HepG2 (cell line): Measurements from ENCODE around the gene SYS1. TPM values are rescaled to one million over a fixed set of nuclear protein-coding genes. Genes with fewer than 3 reads are reported as not detected.
A peak's percentile ranks its signal among the peaks of the same experiment; 100 is the strongest.

ENCODE experiments used
- AFF4 ChIP-seq: sonication (generic); formaldehyde crosslinking; IDR thresholded peaks from 2 replicates; pipeline ENCODE4 v1.4.0; 2020; ENCODE audit warnings: missing genetic modification reagents
- EEA1 ChIP-seq: sonication (generic); formaldehyde crosslinking; IDR thresholded peaks from 2 replicates; pipeline ENCODE4 v1.5.1; 2020; ENCODE audit warnings: mild to moderate bottlenecking, missing genetic modification reagents, borderline replicate concordance
- HNRNPL ChIP-seq: fragments of 200-400 bp; formaldehyde crosslinking; IDR thresholded peaks from 2 replicates; pipeline ENCODE4 v1.6.1; 2017; ENCODE audit warnings: mild to moderate bottlenecking, low read depth, low read length
- KIAA2018 ChIP-seq: sonication (generic); formaldehyde crosslinking; IDR thresholded peaks from 2 replicates; pipeline ENCODE4 v1.5.0; 2020; ENCODE audit warnings: mild to moderate bottlenecking, missing genetic modification reagents, borderline replicate concordance
- NFKBIZ ChIP-seq: IDR thresholded peaks from 2 replicates; pipeline ENCODE4 v1.6.1; 2018; ENCODE audit warnings: missing genetic modification reagents, missing compliant biosample characterization
- POLR2A ChIP-seq, 2 experiments: IDR thresholded peaks; 2 replicates each; pipeline ENCODE4 v1.6.1; 2011; ENCODE audit warnings: low read depth in 2 of 2, low read length in 2 of 2, mild to moderate bottlenecking in 1 of 2, moderate library complexity in 1 of 2; ENCODE audit not compliant: insufficient read depth in 1 of 2
- SAP130 ChIP-seq: IDR thresholded peaks from 2 replicates; pipeline ENCODE4 v1.6.1; 2016; ENCODE audit warnings: low read depth
- SPEN ChIP-seq: sonication (generic); formaldehyde crosslinking; IDR thresholded peaks from 2 replicates; pipeline ENCODE4 v1.5.1; 2020; ENCODE audit warnings: low read depth, mild to moderate bottlenecking, missing genetic modification reagents
- YEATS2 ChIP-seq: sonication (generic); formaldehyde crosslinking; IDR thresholded peaks from 2 replicates; pipeline ENCODE4 v1.4.0; 2020; ENCODE audit warnings: missing genetic modification reagents, borderline replicate concordance
- ZNF280D ChIP-seq: sonication (generic); formaldehyde crosslinking; IDR thresholded peaks from 2 replicates; pipeline ENCODE4 v1.5.1; 2020; ENCODE audit warnings: mild to moderate bottlenecking, missing genetic modification reagents
- ZNF546 ChIP-seq: sonication (generic); formaldehyde crosslinking; conservative IDR thresholded peaks from 2 replicates; pipeline ENCODE4 v1.8.1; 2023; ENCODE audit warnings: mild to moderate bottlenecking, missing genetic modification reagents
- ZSCAN31 ChIP-seq: sonication (generic); formaldehyde crosslinking; IDR thresholded peaks from 2 replicates; pipeline ENCODE4 v1.5.0; 2020; ENCODE audit warnings: low read depth, mild to moderate bottlenecking, missing genetic modification reagents
- ZZZ3 ChIP-seq: sonication (generic); formaldehyde crosslinking; IDR thresholded peaks from 2 replicates; pipeline ENCODE4 v1.4.0; 2020; ENCODE audit warnings: missing genetic modification reagents, mild to moderate bottlenecking, borderline replicate concordance
- polyA plus RNA-seq, 8 experiments: library from polyadenylated mRNA; depleted of rRNA in 3 of 8; stranded (reverse) in 7 of 8; unstranded in 1 of 8; fragments of >200 nt; fragmentation: Illumina TruSeq in 4 of 8; extraction: Trizol in 4 of 8; gene quantifications; 2 replicates each; pipeline versions ENCODE4 v1.2.1 to v1.2.3, GENCODE V29; 2011 to 2016; ENCODE audit warnings: low read depth in 4 of 8, missing spikeins in 1 of 8, mixed read lengths in 1 of 8; ENCODE audit not compliant: insufficient read depth in 1 of 8
- total RNA-seq, 5 experiments: library from RNA; depleted of rRNA; stranded (reverse); fragments of >200 nt; fragmentation: Illumina TruSeq; extraction: Trizol; gene quantifications; 2 replicates each; pipeline ENCODE4 v1.2.3, GENCODE V29; 2016; ENCODE audit warnings: low read depth in 1 of 5

SYS1 gene
- total and polyA plus RNA-seq, 2 of the 13 experiments (the other 11 are each of a cell fraction or from before 2014, with no cell fraction given), result 38.3 to 65.6 TPM

DNA sequence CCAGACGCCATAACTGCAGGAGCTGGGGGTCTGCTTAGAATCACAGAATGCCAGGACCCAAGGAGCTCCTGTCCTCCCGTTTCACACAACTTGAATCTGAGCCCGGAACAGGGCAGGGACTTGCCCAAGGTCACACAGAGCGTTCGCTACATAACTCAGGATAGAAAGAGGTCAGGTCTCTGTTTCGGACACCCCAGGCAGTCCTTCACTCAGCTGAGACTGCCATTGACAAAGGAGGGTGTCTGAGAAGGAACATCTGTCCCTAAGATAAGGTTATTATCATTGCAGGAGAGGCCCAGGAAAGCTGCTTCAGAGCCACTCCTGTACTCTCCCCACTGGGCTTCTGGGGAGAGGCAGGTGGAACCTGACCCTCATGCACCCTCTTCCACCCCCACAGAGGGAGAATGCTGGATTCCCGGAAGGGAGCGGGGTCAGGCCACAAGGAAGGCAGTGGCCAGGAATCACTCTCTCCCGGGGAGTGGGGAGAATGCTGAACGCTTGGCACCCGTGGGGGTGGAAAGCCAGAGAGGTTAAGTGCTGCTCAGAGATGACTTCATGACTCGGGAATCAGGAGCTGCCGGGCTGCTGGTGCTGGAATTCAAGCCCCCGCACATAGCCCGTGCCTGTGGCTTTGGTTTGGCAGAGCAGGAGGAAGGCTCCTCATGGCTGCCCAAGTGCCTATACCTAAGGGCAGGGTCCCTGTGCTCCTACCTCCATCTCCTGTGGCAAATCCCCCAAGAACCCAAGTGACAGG is 25.4 kb upstream of the SYS1 start (continued):
- TF ChIP-seq ZNF280D (CRISPR knock-in tag), result peak; percentile 94
- TF ChIP-seq AFF4 (CRISPR knock-in tag), result 0 out of 2 replicates have a peak, but pooled peaks have one; percentile 19
- no peak for TF ChIP-seq YEATS2 (CRISPR knock-in tag)
- TF ChIP-seq NFKBIZ, result 0 out of 2 replicates have a peak, but pooled peaks have one; percentile 16
- TF ChIP-seq ZZZ3 (CRISPR knock-in tag), result no peak
- peak; percentile 42; the same call in 1 of the 2 replicates for TF ChIP-seq SPEN (CRISPR knock-in tag)
- no peak; the same call in 1 of the 2 replicates for TF ChIP-seq SAP130 (CRISPR knock-in tag)
- TF ChIP-seq EEA1 (CRISPR knock-in tag), result peak; percentile 78; the same call in 1 of the 2 replicates
- peak; percentile 24; the same call in 1 of the 2 replicates for TF ChIP-seq ZSCAN31
- TF ChIP-seq ZNF546, result no peak; the same call in 1 of the 2 replicates
- 0 out of 2 replicates have a peak, but pooled peaks have one; percentile 49 for TF ChIP-seq HNRNPL
- peak in 1 of 2 experiments; percentile 39; a peak in 1 of 4 replicates for TF ChIP-seq POLR2A (IDR thresholded peaks at IDR 0.05; ENCODE audit: insufficient read depth in 1 of 2, low read depth in 2 of 2, low read length in 2 of 2)
- no peak for TF ChIP-seq KIAA2018 (CRISPR knock-in tag)
